GM19468 (cell line): ENCODE data around the gene INSR.
"Not testable (repeated sequence)": the region's sequence is repeated elsewhere in the genome, so short reads cannot be mapped to it uniquely, and the experiment has no call there.

Experiments used
- ATAC-seq: cut with Tn5 transposase; IDR thresholded peaks from one replicate; pipeline ENCODE4 v1.9.1; 2021; ENCODE audit warnings: mild to moderate bottlenecking, moderate library complexity, moderate number of reproducible peaks; ENCODE audit not compliant: unreplicated experiment; ENCODE audit errors: extremely low read depth

Gene INSR

DNA sequence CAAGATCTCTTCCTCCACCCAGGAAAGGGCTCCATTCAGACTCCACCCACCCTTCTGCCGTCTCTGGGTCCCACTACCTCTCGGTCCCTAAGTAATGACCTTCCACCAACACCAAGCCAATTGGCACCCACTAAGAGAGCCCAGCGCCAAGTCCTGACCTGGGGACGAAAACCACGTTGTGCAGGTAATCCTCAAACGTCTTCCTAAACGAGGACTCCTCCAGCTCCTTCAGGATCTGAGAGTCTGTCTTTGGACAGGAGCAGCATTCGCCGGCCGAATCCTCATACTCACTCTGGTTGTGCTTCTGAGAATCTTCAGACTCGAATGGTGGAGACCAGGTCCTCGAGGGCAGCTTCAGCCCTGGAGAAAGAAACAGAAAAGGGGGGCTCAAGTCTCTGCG is 141.6 kb downstream of the INSR start:
- ATAC-seq = no peak

DNA sequence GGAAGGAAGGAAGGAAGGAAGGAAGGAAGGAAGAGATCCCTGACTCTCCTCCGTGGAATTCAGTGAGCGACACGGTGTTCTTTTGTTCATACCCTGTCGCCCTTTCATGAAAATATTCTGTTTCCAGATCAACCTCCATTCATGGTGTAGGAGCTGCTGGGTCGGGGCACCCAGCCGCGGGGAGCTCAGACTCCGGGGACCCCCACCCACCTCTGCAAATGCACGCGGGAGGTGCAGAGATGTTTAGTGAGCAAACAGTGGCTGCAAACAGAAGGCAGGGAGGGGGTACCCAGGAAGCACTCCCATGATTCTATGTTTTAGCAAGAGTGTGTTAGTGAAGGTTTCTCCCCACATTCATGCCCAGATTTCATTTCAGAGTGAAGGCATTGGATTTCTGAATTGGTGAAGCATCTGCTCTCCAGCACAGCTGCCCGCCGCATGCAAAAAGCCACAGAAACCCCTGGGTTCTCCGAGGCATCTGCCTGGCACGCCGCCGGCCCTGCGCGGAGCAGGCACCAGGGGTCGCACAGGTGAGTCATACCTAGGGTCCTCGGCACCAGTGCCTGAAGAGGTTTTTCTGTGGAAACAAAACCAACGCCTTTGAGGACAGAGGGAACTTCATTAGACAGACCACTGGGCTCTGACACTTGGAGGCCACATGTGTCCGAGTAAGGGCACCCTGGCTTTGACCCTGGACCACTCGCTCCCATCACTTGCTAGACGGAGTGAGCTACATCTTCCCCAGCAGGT is 144.1 kb downstream of the INSR start:
- no peak for ATAC-seq

DNA sequence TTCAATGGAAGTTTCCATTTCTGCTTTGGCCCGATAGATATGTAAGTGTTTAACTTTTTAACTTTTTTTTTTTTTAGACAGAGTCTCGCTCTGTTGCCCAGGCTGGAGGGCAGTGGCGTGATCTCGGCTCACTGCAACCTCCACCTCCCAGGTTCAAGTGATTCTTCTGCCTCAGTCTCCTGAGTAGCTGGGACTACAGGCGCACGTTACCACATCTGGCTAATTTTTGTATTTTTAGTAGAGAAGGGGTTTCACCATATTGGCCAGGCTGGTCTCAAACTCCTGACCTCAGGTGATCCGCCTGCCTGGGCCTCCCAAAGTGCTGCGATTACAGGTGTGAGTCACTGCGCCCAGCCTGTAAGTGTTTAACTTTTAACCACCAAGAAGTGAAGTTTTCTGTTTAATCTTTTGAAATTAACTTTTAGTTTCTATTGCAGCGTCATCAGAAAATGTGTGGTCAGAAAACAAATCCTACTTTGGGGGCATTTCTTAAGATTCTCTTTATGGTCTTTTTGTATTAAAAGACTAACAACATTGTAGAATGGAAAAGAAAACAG is 147.0 kb downstream of the INSR start:
- ATAC-seq = not testable (repeated sequence)

DNA sequence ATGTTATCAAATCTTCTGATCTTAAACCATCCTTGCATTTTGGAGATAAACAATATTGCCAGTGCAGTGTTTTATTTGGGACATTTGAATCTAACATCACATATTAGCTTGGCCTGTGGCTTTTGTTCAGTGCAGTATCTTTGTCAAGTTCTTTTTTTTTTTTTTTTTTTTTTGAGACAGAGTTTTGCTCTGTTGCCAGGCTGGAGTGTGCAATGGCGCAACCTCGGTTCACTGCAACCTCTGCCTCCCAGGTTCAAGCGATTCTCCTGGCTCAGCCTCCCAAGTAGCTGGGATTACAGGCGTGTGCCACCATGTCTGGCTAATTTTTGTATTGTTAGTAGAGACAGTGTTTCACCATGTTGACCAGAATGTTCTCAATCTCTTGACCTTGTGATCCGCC is 148.1 kb downstream of the INSR start:
- not testable (repeated sequence) for ATAC-seq

DNA sequence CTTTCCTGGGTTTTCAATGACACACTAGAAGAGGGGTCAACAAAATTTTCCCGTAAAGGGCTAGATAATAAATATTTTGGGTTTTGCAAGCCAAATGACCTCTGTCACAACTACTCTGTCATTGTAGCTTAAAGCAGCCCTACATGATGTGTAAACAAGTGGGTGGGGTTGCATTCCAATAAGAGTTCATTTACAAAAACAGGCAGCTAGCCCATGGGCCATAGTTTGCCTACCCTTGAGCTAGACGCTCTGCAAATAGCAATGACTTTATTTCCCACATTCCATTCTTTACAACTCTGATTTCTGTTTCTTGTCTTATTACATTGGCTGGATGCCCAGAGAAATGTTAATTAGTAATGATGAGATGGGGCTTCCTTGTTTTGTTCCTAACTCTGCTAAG is 148.7 kb downstream of the INSR start:
- ATAC-seq = no peak

DNA sequence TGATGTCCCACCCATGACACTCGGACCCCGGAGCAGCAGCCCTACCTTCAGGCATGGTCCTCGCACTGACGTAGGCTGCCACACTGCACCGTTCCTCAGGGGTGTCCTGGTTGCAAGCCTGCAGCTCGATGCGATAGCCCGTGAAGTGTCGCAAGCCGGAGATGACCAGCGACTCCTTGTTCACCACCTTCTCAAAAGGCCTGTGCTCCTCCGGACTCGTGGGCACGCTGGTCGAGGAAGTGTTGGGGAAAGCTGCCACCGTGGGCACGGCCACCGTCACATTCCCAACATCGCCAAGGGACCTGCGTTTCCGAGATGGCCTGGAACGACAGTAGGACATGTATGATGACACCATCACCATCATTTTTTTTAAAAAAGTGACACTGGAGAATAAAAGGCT is 151.4 kb downstream of the INSR start:
- no peak for ATAC-seq

DNA sequence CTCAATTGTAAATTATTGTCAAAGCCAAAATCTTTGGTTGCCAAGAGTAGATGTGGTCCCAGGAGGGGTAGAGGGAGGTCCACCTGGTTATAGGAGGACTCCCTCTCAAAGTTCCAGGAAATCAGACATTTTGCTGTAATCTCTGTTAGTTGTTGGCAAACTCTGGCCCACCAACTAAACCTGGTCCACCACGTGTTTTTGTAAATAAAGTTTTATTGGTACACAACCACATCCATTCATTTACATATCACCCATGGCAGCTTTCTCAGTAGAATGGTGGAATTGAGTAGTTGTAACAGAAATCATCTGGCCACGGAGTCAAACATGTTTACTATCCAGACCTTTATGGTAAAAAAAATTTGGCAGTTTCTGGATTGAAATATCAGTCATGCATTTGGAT is 154.1 kb downstream of the INSR start:
- no peak for ATAC-seq

DNA sequence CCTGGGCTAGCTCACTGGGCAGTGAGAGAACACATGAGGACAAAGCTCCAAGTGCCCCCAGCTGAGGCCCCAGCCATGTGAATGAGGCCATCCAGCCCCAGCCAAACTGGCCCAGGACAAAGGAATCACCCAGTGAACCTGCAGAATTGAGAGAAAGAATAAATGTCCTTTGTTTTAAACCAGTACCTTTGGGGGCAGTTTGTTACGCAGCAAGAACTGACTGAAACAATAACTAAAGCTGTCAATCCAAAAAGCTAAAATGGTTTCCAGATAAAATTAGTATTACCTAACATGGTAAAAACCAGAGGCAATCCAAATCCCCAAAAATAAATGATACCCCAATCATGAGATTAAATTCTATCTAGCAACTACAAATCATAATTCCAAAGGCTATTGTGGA is 155.1 kb downstream of the INSR start:
- no peak for ATAC-seq

DNA sequence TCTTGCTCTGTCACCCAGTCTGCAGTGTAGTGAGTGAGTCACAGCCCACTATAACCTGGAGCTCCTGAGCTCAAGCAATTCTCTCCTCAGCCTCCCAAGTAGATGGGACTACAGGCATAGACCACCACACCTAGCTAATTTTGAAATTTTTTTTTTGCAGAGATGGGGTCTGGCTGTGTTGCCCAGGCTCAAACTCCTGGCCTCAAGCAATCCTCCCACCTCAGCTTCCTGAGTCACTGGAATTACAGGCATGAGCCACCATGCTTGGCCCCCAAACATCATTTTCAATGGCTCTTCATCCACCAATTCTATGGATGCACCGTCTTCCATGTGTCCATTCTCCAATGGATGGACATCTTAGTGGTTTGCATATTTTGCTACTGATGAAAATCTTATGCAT is 155.8 kb downstream of the INSR start:
- ATAC-seq = no peak

DNA sequence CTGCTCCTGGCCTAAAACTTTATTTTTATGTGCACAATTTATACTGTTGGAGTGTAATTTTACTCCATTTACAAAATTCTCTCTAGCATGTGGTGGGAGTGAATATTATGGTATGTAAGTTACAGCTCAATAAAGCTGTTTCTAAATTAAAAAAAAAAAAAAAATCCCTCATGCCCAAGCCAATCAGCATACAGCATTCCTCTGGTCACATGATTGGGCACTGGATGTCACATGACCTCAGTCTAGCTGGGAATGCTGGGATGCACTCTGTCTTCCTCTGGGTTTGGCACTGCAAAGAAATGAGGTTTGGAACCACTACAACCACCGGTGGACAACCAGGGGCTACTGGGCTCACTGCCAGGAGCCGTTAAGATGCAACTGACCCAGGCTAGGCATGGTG is 157.1 kb downstream of the INSR start:
- no peak for ATAC-seq

DNA sequence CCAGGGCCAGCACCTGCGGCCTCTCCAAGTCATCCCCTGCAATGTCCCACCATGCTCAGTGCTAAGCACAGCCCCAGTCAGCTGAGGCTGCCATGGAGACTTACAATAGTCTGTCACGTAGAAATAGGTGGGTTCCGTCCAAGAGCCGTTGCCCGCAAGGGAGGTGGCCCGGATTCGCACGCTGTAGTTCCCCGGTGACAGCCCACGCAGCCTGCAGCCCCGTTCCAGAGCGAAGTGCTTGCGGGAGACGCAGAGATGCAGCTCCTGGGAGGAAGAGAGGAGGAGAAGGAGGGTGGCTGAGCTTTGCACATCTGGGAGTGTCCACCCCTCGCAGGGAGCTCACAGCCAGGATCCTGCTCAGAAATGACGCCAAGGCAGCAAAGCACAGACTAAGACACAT is 162.2 kb downstream of the INSR start:
- ATAC-seq = no peak

DNA sequence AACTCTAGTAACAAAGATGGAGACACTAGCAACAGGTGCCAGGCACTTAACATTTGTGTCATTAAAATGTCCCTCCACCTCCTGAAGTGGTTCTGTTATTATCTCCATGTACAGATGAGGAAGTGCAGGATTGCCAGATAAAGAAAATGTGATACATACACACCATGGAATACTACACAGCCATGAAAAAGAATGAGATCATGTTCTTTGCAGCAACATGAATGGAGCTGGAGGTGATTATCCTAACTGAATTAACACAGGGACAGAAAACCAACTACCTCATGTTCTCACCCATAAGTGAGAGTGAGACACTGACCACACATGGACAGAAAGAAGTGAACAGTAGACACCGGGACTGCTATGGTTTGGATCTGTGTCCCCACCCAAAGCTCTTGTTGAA is 164.2 kb downstream of the INSR start:
- no peak for ATAC-seq

DNA sequence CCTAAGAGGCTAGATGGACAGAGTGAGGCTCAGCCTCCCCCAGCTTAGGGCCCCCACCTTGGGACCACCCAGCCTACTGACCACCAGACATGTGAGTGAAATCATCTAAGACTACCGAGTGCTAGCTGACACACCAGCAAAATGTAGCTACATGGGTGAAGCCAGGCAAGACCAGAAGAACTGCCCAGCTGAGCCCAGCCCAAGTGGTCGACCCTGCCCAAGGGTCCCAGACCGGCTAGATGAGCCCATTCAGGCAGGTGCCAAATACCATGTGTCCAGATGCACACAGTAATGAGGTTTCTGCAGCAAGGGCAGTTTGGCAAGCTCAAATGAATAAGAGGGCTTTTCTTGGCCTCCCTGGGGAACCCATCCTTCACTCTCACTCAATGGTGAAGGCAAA is 168.1 kb downstream of the INSR start:
- ATAC-seq = no peak

DNA sequence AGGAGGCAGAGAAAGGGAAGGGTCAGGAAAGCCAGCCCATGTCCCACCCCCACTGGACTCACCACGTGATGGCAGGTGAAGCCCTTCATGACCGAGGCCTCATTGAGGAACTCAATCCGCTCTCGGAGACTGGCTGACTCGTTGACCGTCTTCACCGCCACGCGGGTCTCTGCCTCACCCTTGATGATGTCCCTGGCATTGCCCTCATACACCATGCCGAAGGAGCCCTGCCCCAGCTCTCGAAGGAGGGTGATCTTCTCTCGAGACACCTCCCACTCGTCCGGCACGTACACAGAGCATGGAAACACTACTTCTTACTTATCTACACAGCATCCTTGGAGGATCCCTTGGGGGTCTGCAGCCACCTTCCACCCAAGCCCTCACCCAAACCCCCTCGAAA is 169.0 kb downstream of the INSR start:
- ATAC-seq = no peak

DNA sequence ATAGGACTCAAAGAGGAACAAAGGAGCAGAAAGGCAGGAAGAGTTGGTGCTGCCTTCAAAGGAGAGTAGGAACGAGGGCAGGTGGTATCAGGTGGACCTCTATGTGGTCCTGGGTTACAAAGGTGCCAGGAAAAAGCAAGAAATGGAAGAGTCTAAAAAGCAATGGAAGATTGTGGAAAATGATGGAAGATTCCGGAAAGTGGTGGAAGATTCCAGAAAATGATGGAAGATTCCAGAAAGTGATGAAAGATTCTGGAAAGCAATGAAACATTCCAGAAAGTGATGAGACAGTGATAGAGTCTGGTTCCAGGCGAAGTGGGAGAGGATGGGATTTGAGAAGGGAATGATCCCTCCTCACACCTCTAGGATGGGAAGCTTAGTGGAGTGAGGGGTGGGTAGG is 169.4 kb downstream of the INSR start:
- ATAC-seq = no peak

DNA sequence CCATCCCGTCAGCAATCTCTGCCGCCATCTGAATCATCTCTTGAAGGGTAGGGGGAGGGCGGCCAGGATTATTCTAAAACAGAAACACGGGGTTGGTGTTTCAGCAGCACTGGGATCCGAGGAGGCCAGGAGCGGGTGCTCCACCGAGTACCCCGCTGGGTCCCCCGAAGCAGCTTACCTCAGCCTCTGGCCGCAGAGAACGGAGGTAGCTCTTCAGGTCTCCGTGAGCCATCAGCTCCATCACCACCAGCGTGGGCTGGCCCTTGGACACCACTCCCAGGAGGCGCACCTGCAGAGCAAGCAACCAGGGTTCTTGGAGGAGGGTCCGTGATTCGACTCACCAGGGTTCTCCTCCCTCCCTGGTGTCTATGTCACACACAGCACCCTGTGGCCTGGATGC is 171.5 kb downstream of the INSR start:
- no peak for ATAC-seq

DNA sequence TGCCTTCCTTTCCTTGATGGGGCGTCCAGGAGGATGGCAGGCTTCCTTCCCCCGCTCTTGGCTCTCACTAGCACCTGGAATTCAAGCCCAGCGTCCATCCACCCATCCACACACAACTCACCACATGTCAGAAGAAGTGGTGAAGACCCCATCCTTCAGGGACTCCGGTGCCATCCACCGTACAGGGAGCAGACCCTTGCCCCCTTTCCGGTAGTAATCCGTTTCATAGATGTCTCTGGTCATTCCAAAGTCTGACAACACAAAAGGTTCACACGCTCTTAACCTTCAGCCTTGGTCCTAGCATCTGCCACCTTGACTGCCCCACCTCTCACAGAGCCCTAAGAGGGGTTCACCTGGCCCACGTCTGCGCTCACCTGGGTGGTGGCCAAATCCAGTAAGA is 173.7 kb downstream of the INSR start:
- no peak for ATAC-seq

DNA sequence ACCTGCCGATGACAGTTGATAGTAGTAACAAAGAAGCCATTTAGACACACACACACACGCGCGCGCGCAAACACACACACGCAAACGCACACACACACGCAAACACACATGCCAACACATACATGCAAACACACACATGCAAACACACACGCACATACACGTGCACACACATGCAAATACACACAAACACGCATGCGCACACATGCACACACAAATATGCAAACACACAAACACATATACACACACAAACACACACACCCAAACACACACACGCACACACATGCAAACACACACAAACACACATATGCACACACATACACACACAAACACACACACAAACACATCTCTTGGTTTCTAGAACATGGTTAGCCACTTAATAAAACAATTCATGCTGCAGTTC is 174.6 kb downstream of the INSR start:
- ATAC-seq = no peak

DNA sequence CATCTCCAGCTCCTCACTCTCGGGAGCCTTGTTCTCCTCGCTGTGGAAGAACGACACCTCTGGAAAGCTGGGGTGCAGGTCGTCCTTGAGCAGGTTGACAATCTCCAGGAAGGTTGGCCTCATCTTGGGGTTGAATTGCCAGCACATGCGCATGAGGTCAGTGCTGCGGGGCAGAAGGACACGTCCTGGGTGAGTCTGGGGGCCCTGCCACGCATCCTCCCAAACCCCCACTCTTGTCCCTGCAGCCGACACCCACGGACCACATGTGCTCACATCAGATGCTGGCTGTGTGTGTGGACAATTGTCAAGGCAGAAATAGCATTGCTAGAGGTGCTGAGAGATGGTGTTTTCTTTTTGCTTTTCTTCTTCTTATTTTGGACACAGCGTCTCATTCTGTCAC is 177.0 kb downstream of the INSR start:
- ATAC-seq = no peak

DNA sequence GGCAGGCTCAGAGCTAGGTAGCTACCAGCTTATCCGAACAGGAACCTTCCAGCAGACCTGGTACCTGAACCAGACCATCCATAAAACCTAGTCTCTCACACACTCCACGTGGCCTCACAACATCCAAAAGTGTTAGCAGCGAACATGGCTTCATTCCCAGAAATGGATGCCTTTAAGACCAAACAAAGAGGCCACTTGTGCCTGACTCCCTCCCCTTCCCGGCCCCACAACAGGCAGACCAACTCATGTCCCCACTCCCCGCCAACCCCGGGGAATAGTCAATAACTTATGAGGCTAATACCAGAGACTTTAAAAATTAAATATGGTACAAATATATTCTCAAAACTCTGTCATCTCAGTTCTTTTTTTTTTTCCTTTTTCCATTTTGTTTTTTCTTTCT is 178.5 kb downstream of the INSR start:
- ATAC-seq = no peak

DNA sequence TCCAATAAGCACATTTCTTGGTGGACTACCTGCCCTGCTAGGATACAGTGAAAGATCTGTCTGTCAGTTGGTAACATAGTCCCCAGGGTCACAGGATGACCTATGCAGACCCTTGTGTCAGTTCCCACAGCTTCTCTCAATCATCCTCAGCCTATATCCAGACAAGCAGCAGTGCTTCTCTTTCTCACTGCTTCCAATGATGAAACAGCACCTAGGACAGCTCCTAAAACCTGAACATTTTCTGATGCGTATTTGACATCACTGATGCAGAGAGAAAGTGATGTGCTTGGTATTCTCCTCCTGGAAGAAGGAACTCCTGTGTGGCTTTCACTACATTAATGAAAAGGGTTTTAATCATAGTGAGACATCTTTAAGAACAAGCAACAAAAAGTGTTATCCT is 181.0 kb downstream of the INSR start:
- ATAC-seq = no peak

DNA sequence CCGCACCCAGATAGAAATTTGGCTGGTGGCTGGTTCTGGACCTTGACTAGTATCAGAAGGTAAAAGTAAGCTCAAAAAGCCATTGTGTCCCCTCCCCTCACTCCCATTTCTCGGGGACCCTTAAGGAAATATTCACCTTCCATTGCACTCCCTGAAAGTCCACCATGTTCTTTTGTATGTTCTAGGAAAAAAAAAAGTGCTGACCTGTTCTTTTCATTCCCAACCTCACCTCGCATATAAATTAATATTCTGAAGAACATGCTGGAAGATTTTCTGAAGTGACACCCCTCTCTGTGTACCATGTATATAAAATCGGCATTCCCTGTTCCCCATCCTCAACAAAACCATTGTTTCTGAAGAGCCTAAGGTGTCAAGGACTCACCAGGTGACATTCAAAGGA is 181.5 kb downstream of the INSR start:
- no peak for ATAC-seq
